Activated CD4-positive, alpha-beta memory T cell treated with anti-CD3 and anti-CD28 coated beads for 36 hours (primary cell): Measurements from ENCODE around the gene IKZF3. TPM values are rescaled to one million over a fixed set of nuclear protein-coding genes. Genes with fewer than 3 reads are reported as not detected.

ENCODE experiments used
- CTCF ChIA-PET: fragments of 350-600 bp; sonication (Branson Sonifier 250); formaldehyde crosslinking; loops from one replicate; lab custom pipeline; 2021; ENCODE audit warnings: antibody characterized with exemption, inconsistent platforms; lab: Charles Lee
- POLR2A ChIA-PET: fragments of 350-600 bp; sonication (Branson Sonifier 250); formaldehyde crosslinking; loops from one replicate; lab custom pipeline; 2021; ENCODE audit warnings: antibody characterized with exemption; lab: Charles Lee
- DNase-seq: peaks from one replicate; pipeline ENCODE4 v3.0.0-alpha.2; 2020
- H3K27ac Mint-ChIP-seq: one replicate; pipeline ENCODE4 v1.8.0; 2021; ENCODE audit warnings: mixed read lengths
- H3K27me3 Mint-ChIP-seq: one replicate; pipeline ENCODE4 v1.8.0; 2021; ENCODE audit warnings: mixed read lengths
- H3K36me3 Mint-ChIP-seq: one replicate; pipeline ENCODE4 v1.8.0; 2021; ENCODE audit warnings: mixed read lengths
- H3K4me1 Mint-ChIP-seq: one replicate; pipeline ENCODE4 v1.8.0; 2021; ENCODE audit warnings: low read depth, mixed read lengths
- H3K4me3 Mint-ChIP-seq: one replicate; pipeline ENCODE4 v1.8.0; 2021; ENCODE audit warnings: mild to moderate bottlenecking, mixed read lengths
- H3K9me3 Mint-ChIP-seq: one replicate; pipeline ENCODE4 v1.8.0; 2021; ENCODE audit warnings: mixed read lengths
- intact Hi-C: fragments of 100-400 bp; cut with micrococcal nuclease; formaldehyde crosslinking; loops from one replicate; pipeline ENCODE4 v1.15.1; 2023
- total RNA-seq, 2 experiments: library from RNA; stranded (reverse); gene quantifications; one replicate each; pipeline ENCODE4 v1.2.3, GENCODE V29; 2021

The IKZF3 gene
- total RNA-seq, 2 experiments from 2014 or later, result 51.2 to 52.0 TPM

DNA sequence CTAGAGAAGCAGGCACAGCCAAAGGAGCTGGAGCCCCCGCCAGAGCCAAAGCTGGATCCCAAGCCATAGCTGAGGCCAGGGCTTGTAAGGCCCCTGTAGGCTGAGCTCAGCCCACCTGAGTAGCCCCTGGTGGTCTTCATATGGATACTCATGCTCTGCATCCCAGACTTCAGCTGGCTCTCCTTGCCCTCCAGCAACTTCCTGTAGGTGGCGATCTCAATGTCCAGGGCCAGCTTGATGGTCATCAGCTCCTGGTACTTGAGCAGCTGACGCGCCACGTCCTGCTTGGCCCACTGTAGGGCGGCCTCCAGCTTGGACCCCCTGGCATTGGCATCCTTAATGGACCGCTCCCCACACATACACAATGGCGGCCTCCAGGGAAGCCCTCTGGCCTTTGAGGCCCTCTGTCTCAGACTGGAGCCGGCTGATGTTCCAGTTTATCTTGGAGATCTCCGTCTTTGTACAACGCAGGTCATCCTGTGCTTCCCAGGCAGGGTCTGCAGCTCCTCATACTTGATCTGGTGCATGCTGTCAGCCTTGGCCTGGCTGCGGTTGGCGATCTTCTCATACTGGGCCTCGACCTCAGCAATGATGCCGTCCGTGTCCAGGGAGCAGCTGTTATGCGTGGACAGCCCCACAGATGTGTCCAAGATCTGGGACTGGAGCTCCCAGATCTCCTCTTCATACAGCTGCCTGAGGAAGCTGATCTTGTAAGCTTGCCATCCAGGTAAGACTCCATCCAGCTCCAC is 28.9 kb downstream of the IKZF3 start:
- H3K9me3 Mint-ChIP-seq, result peaks cover 23% of the 10 kb centered on the region
- peaks cover 48% of the 10 kb centered on the region for H3K36me3 Mint-ChIP-seq
- peaks cover 26% of the 10 kb centered on the region for H3K4me1 Mint-ChIP-seq
- ChIA-PET POLR2A (interaction anchor here (1.0 kb wide), 1 partner anchor 42 kb away, joined by 3 read pairs; no protein-coding TSS in a partner anchor), CTCF (interaction anchor here (0.9 to 1.8 kb wide), 9 partner anchors 9 to 213 kb away, joined by 3 to 6 read pairs (median 4); partner anchors contain the start of gene IKZF3)
- no peaks in the 10 kb centered on the region for H3K27me3 Mint-ChIP-seq
- intact Hi-C loops, result loop anchor here (2.0 kb wide), 1 partner anchor 42 kb away; no protein-coding TSS in a partner anchor
- peak overlapping the region; percentile 9 for H3K27ac Mint-ChIP-seq
- DNase-seq, result no peak
- no peak overlapping the region for H3K4me3 Mint-ChIP-seq

GRCh38 chr17:39834017-39834416 is 30.1 kb downstream of the IKZF3 start:
- Mint-ChIP-seq H3K27me3 (no peaks in the 10 kb centered on the region), H3K9me3 (peaks cover 17% of the 10 kb centered on the region), H3K4me3 (no peak overlapping the region), H3K4me1 (peaks cover 23% of the 10 kb centered on the region), H3K27ac (peak overlapping the region; percentile 15), H3K36me3 (peaks cover 41% of the 10 kb centered on the region)
- intact Hi-C loops, result loop anchor here (2.0 kb wide), 1 partner anchor 41 kb away; no protein-coding TSS in a partner anchor
- ChIA-PET CTCF (interaction anchor here (0.7 to 1.8 kb wide), 12 partner anchors 9 to 212 kb away, joined by 3 to 8 read pairs (median 4); partner anchors contain the start of gene IKZF3), POLR2A (no interaction called here)
- DNase-seq, result no peak

DNA sequence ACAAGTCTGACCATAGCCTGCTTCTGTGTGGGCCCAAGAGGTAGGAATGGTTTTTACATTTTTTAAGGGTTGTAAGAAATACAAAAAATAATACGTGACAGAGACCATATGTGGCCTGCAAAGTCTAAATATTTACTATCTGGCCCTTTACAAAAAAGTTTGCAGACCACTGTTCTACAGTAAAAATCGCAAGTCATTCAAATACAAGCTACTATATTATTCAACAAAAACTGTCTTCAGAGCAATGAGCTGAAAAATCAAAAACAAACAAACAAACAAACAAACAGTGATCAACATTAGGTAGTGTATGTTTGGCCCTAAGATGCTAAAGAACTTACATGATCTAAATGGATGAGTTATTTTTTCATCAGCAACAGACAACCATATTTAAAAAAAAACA is 32.5 kb downstream of the IKZF3 start:
- H3K27me3 Mint-ChIP-seq, result no peaks in the 10 kb centered on the region
- H3K27ac Mint-ChIP-seq, result no peak overlapping the region
- no peak for DNase-seq
- peaks cover 46% of the 10 kb centered on the region for H3K36me3 Mint-ChIP-seq
- H3K4me3 Mint-ChIP-seq, result no peak overlapping the region
- ChIA-PET CTCF (interaction anchor here (0.6 to 1.6 kb wide), 4 partner anchors 10 to 38 kb away, joined by 3 to 4 read pairs (median 3); no protein-coding TSS in a partner anchor), POLR2A (interaction anchor here (0.7 kb wide), 1 partner anchor 64 kb away, joined by 3 read pairs; no protein-coding TSS in a partner anchor)
- H3K4me1 Mint-ChIP-seq, result peaks cover 36% of the 10 kb centered on the region
- H3K9me3 Mint-ChIP-seq, result peaks cover 5% of the 10 kb centered on the region
- intact Hi-C loops, result no loop called here

GRCh38 chr17:39828443-39828842 is 35.7 kb downstream of the IKZF3 start:
- CTCF ChIA-PET, result no interaction called here
- Mint-ChIP-seq H3K27ac (peak overlapping the region; percentile 44), H3K36me3 (peaks cover 66% of the 10 kb centered on the region)

DNA sequence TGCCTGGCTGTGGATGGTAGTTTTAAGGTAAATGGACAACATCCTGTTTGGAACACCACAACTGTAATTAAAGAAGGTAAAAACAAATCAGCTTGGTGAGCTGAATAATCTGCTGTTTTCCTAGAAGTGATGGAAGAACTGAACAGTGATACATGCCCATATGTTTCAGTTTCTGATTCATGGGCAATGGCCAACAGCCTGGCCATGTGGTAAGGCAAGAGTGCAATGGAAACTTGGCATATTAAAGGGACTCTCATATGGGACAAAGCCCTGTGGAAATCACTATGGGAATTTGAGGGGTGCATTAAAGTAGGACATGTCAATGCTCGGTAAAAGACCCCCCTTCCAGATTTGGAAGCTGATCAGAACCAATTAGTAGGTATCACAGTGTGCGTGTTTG is 37.8 kb downstream of the IKZF3 start:
- peaks cover 79% of the 10 kb centered on the region for H3K36me3 Mint-ChIP-seq
- H3K9me3 Mint-ChIP-seq, result peaks cover 37% of the 10 kb centered on the region
- CTCF ChIA-PET, result interaction anchor here (0.7 to 1.0 kb wide), 2 partner anchors 9 to 37 kb away, joined by 3 read pairs; partner anchors contain the start of gene IKZF3
- H3K4me3 Mint-ChIP-seq, result no peak overlapping the region
- no peaks in the 10 kb centered on the region for H3K27me3 Mint-ChIP-seq
- intact Hi-C loops, result no loop called here
- H3K4me1 Mint-ChIP-seq, result peaks cover 36% of the 10 kb centered on the region
- peak overlapping the region; percentile 29 for H3K27ac Mint-ChIP-seq
- POLR2A ChIA-PET, result no interaction called here
- DNase-seq, result no peak

More at GRCh38 chr17:39828443-39828842, 35.7 kb downstream of the IKZF3 start:
- POLR2A ChIA-PET, result no interaction called here
- Mint-ChIP-seq H3K4me1 (peaks cover 25% of the 10 kb centered on the region), H3K4me3 (no peak overlapping the region), H3K9me3 (peaks cover 22% of the 10 kb centered on the region), H3K27me3 (no peaks in the 10 kb centered on the region)
- DNase-seq, result no peak
- intact Hi-C loops, result no loop called here

- DNase-seq, result peak; percentile 39
- peaks cover 62% of the 10 kb centered on the region for H3K4me1 Mint-ChIP-seq
- peak overlapping the region; percentile 2 for H3K27ac Mint-ChIP-seq
- intact Hi-C loops, result no loop called here
- peaks cover 83% of the 10 kb centered on the region for H3K36me3 Mint-ChIP-seq
- H3K4me3 Mint-ChIP-seq, result no peak overlapping the region
- CTCF ChIA-PET, result no interaction called here
- peaks cover 37% of the 10 kb centered on the region for H3K9me3 Mint-ChIP-seq
- POLR2A ChIA-PET, result interaction anchor here (0.6 kb wide), 1 partner anchor 46 kb away, joined by 3 read pairs; no protein-coding TSS in a partner anchor
- H3K27me3 Mint-ChIP-seq, result no peaks in the 10 kb centered on the region
These were observed 40.6 kb downstream of the IKZF3 start for GRCh38 chr17:39823407-39824054.

- Mint-ChIP-seq H3K4me3 (no peak overlapping the region), H3K4me1 (peaks cover 60% of the 10 kb centered on the region), H3K27ac (peak overlapping the region; percentile 38), H3K9me3 (peaks cover 37% of the 10 kb centered on the region), H3K36me3 (peaks cover 73% of the 10 kb centered on the region), H3K27me3 (no peaks in the 10 kb centered on the region)
- ChIA-PET POLR2A (interaction anchor here (0.6 to 1.4 kb wide), 3 partner anchors 19 to 92 kb away, joined by 3 to 4 read pairs (median 4); partner anchors contain the start of gene MIEN1), CTCF (interaction anchor here (1.1 to 1.8 kb wide), 2 partner anchors 9 to 30 kb away, joined by 3 to 5 read pairs; no protein-coding TSS in a partner anchor)
- peak; percentile 50 for DNase-seq
- intact Hi-C loops, result no loop called here
These were observed 42.1 kb downstream of the IKZF3 start for GRCh38 chr17:39822051-39822451.

DNA sequence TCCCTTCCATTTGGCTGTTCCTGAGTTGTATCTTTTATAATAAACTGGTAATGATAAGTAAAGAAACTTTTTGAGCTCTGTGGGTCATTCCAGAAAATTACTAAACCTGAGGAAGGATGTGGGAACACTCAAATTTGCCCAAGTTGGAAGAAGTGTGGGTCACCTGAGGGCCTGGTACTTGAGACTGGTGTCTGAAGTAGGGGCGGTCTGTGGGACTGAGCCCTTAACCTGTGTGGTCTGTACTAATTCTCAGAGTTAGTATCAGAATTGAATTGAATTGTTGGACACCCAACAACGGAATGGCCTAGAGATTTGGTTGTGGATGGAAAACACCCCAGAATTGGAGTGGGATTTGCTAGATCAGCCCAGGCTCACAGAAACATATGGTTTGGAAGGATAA is 43.1 kb downstream of the IKZF3 start:
- Mint-ChIP-seq H3K9me3 (peaks cover 37% of the 10 kb centered on the region), H3K4me1 (peaks cover 54% of the 10 kb centered on the region)

DNA sequence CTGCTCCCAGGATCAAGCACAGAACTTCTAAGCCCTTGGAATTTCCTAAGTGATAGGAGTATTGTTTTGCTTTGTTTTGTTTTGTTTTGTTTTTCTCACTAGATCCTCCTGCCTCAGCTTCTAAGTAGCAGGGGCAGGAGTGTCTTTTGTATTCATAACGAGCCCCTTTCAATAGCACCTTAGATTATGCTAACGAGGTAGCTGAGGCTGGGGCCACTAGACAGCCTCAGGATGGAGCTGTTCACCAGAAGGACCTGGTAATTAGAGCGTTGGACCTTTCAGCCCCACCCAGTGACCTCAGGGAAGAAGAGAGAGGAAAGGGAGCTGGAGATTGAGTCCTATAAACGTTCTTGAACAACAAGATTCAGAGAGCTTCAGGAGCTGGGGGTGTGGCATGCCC is 43.6 kb downstream of the IKZF3 start:
- Mint-ChIP-seq H3K36me3 (peaks cover 63% of the 10 kb centered on the region), H3K4me3 (no peak overlapping the region), H3K27me3 (no peaks in the 10 kb centered on the region), H3K27ac (peak overlapping the region; percentile 84), H3K4me1 (peaks cover 58% of the 10 kb centered on the region), H3K9me3 (peaks cover 36% of the 10 kb centered on the region)
- no peak for DNase-seq
- intact Hi-C loops, result no loop called here
- ChIA-PET CTCF (interaction anchor here (0.7 to 1.8 kb wide), 4 partner anchors 28 to 199 kb away, joined by 3 to 5 read pairs (median 4); partner anchors contain the start of gene PSMD3), POLR2A (interaction anchor here (1.1 to 3.2 kb wide), 4 partner anchors 13 to 90 kb away, joined by 3 to 19 read pairs (median 5); partner anchors contain the start of gene MIEN1)

More for the DNA sequence above, 43.1 kb downstream of the IKZF3 start:
- POLR2A ChIA-PET, result interaction anchor here (0.6 to 3.2 kb wide), 6 partner anchors 13 to 91 kb away, joined by 3 to 19 read pairs (median 4); partner anchors contain the start of gene MIEN1
- Mint-ChIP-seq H3K27me3 (no peaks in the 10 kb centered on the region), H3K36me3 (peaks cover 67% of the 10 kb centered on the region), H3K27ac (peak overlapping the region; percentile 38), H3K4me3 (no peak overlapping the region)
- intact Hi-C loops, result no loop called here
- no peak for DNase-seq
- CTCF ChIA-PET, result interaction anchor here (0.6 to 1.8 kb wide), 6 partner anchors 10 to 199 kb away, joined by 3 to 5 read pairs (median 3); partner anchors contain the start of gene PSMD3

- H3K36me3 Mint-ChIP-seq, result peaks cover 51% of the 10 kb centered on the region
- no peak for DNase-seq
These were observed 45.6 kb downstream of the IKZF3 start for GRCh38 chr17:39818358-39819000.

DNA sequence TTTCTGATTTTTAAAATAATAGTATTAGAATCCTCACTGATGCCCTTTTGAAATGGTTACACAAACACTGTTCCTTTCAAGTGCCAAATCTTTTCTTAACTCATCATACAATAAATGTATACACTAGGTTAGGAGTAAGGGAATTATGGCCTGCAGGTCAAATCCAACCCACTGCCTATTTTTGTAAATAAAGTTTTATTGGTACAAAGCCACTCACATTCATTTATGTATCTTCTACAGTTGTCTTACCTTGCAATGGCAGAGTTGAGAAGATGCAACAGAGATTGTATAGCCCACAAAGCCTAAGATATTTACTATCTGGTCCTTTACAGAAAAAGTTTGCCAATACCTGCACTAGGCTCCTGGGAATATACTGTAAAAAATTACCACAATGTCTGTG is 47.8 kb downstream of the IKZF3 start:
- H3K4me1 Mint-ChIP-seq, result peaks cover 80% of the 10 kb centered on the region
- ChIA-PET CTCF (no interaction called here), POLR2A (no interaction called here)
- peaks cover 38% of the 10 kb centered on the region for H3K36me3 Mint-ChIP-seq
- no peak for DNase-seq
- H3K4me3 Mint-ChIP-seq, result no peak overlapping the region
- H3K27me3 Mint-ChIP-seq, result no peaks in the 10 kb centered on the region
- no peaks in the 10 kb centered on the region for H3K9me3 Mint-ChIP-seq
- H3K27ac Mint-ChIP-seq, result no peak overlapping the region
- intact Hi-C loops, result no loop called here

More at GRCh38 chr17:39818358-39819000, 45.6 kb downstream of the IKZF3 start:
- Mint-ChIP-seq H3K4me3 (no peak overlapping the region), H3K27ac (peak overlapping the region; percentile 87), H3K9me3 (peaks cover 15% of the 10 kb centered on the region), H3K4me1 (peaks cover 79% of the 10 kb centered on the region), H3K27me3 (no peaks in the 10 kb centered on the region)
- POLR2A ChIA-PET, result interaction anchor here (0.6 to 3.2 kb wide), 6 partner anchors 17 to 89 kb away, joined by 3 to 19 read pairs (median 7); partner anchors contain the start of gene MIEN1
- intact Hi-C loops, result no loop called here
- CTCF ChIA-PET, result interaction anchor here (1.2 to 1.9 kb wide), 6 partner anchors 27 to 197 kb away, joined by 3 to 10 read pairs (median 5); partner anchors contain the start of genes MIEN1 and PSMD3
